PC-9 (cell line): ENCODE measurements around the gene CAV1. TPM values are rescaled to one million over a fixed set of nuclear protein-coding genes. Genes with fewer than 3 reads are reported as not detected.

Source experiments
- BruUV-seq: library from RNA; stranded (reverse); fragments of 400-500 nt; replicated peaks from 2 replicates; lab custom pipeline; 2021; lab: Mats Ljungman, UMichigan
- CTCF ChIA-PET: fragments of 300-600 bp; sonication (Branson Sonifier 250); formaldehyde crosslinking; loops from one replicate; lab custom pipeline; 2022; ENCODE audit warnings: antibody characterized with exemption; lab: Charles Lee
- POLR2A ChIA-PET: fragments of 300-600 bp; sonication (Branson Sonifier 250); formaldehyde crosslinking; loops from one replicate; lab custom pipeline; 2022; ENCODE audit warnings: antibody characterized with exemption; ENCODE audit not compliant: unreplicated experiment; lab: Charles Lee
- DNase-seq, 2 experiments: peaks; one replicate each; pipeline versions ENCODE4 v3.0.0 to v3.0.0-alpha.2; 2015 to 2022; ENCODE audit warnings: mixed read lengths in 1 of 2
- H2AFZ ChIP-seq: fragments of 200-600 bp; sonication (generic); 2 replicates; pipeline ENCODE4 v1.8.1; 2017; ENCODE audit warnings: antibody characterized with exemption
- H3F3A ChIP-seq: fragments of 200-600 bp; sonication (generic); 2 replicates; pipeline ENCODE4 v1.8.1; 2017; ENCODE audit warnings: antibody characterized with exemption, mild to moderate bottlenecking, low read depth; ENCODE audit not compliant: insufficient read depth
- H3K27ac ChIP-seq: fragments of 200-600 bp; sonication (generic); 2 replicates; pipeline ENCODE4 v1.6.1; 2016; ENCODE audit warnings: mixed run types
- H3K27me3 ChIP-seq: fragments of 200-600 bp; sonication (generic); 2 replicates; pipeline ENCODE4 v1.6.1; 2016; ENCODE audit warnings: low read depth, mixed run types; ENCODE audit not compliant: insufficient read depth
- H3K36me3 ChIP-seq: fragments of 200-600 bp; sonication (generic); 2 replicates; pipeline ENCODE4 v1.6.1; 2016; ENCODE audit warnings: low read depth, mixed run types
- H3K4me1 ChIP-seq: fragments of 200-600 bp; sonication (generic); replicated peaks from 2 replicates; pipeline ENCODE4 v1.6.1; 2016; ENCODE audit warnings: mixed run types; ENCODE audit not compliant: insufficient read depth
- H3K4me2 ChIP-seq: fragments of 200-600 bp; sonication (generic); 2 replicates; pipeline ENCODE4 v1.6.1; 2017; ENCODE audit warnings: mixed run types
- H3K4me3 ChIP-seq: fragments of 200-600 bp; sonication (generic); 2 replicates; pipeline ENCODE4 v1.6.1; 2016; ENCODE audit warnings: mixed run types
- H3K79me2 ChIP-seq: fragments of 200-600 bp; sonication (generic); 2 replicates; pipeline ENCODE4 v1.6.1; 2017; ENCODE audit warnings: low read depth, mixed run types
- H3K9me2 ChIP-seq: fragments of 200-600 bp; sonication (generic); 2 replicates; pipeline ENCODE4 v1.8.1; 2017; ENCODE audit warnings: mild to moderate bottlenecking; ENCODE audit not compliant: insufficient read depth
- H3K9me3 ChIP-seq: fragments of 200-600 bp; sonication (generic); 2 replicates; pipeline ENCODE4 v1.8.1; 2016; ENCODE audit warnings: low read depth; ENCODE audit not compliant: insufficient read depth
- H4K20me1 ChIP-seq: fragments of 200-600 bp; sonication (generic); 2 replicates; pipeline ENCODE4 v1.8.1; 2017; ENCODE audit not compliant: insufficient read depth
- CTCF ChIP-seq: fragments of 200-600 bp; sonication (generic); conservative IDR thresholded peaks from 2 replicates; pipeline ENCODE4 v1.6.1; 2017; ENCODE audit warnings: mixed run types, antibody characterized with exemption, mild to moderate bottlenecking, moderate library complexity
- EZH2 ChIP-seq: fragments of 200-600 bp; sonication (generic); IDR thresholded peaks from 2 replicates; pipeline ENCODE4 v1.8.0; 2017; ENCODE audit warnings: antibody characterized with exemption, low read depth
- intact Hi-C: fragments of 100-400 bp; cut with micrococcal nuclease; formaldehyde crosslinking; loops from one replicate; pipeline ENCODE4 v1.10.0; 2022; ENCODE audit not compliant: unreplicated experiment
- total RNA-seq: library from RNA; stranded (reverse); gene quantifications from 2 replicates; pipeline ENCODE4 v1.2.3, GENCODE V29; 2021

CAV1 gene
- total RNA-seq, 1 experiment from 2014 or later: 1,077 TPM

- ChIA-PET POLR2A (no interaction called here), CTCF (no interaction called here)
- Histone ChIP-seq H3K27me3 (no peaks in the 10 kb centered on the region), H3K79me2 (no peaks in the 10 kb centered on the region), H3K27ac (no peak overlapping the region), H4K20me1 (no peaks in the 10 kb centered on the region), H3K36me3 (no peaks in the 10 kb centered on the region), H3K4me3 (no peak overlapping the region), H3K9me2 (no peaks in the 10 kb centered on the region), H2AFZ (no peak overlapping the region), H3K9me3 (no peaks in the 10 kb centered on the region), H3F3A (no peaks in the 10 kb centered on the region), H3K4me2 (no peak overlapping the region), H3K4me1 (no peaks in the 10 kb centered on the region)
- intact Hi-C loops: no loop called here
- TF ChIP-seq CTCF: no peak
- no peak for TF ChIP-seq EZH2
- no peak for DNase-seq
- no TSS peak for BruUV-seq
Measured at GRCh38 chr7:116595063-116595462, 70.2 kb downstream of the CAV1 start.

GRCh38 chr7:116597384-116597783 lies 72.5 kb downstream of the CAV1 start:
- CTCF ChIA-PET: no interaction called here
- no TSS peak for BruUV-seq

GRCh38 chr7:116598278-116598677 lies 73.4 kb downstream of the CAV1 start:
- H3K4me2 ChIP-seq: no peak overlapping the region
- no peak overlapping the region for H3K4me3 ChIP-seq
- no peaks in the 10 kb centered on the region for H3F3A ChIP-seq
- ChIA-PET POLR2A (no interaction called here), CTCF (no interaction called here)
- H3K27ac ChIP-seq: no peak overlapping the region
- no peak for DNase-seq
- no peaks in the 10 kb centered on the region for H3K4me1 ChIP-seq
- no peaks in the 10 kb centered on the region for H3K9me3 ChIP-seq
- no peaks in the 10 kb centered on the region for H3K36me3 ChIP-seq
- no TSS peak for BruUV-seq
- no peaks in the 10 kb centered on the region for H4K20me1 ChIP-seq
- no peaks in the 10 kb centered on the region for H3K9me2 ChIP-seq
- intact Hi-C loops: no loop called here
- TF ChIP-seq EZH2: no peak
- no peak for TF ChIP-seq CTCF
- no peaks in the 10 kb centered on the region for H3K79me2 ChIP-seq
- no peak overlapping the region for H2AFZ ChIP-seq
- no peaks in the 10 kb centered on the region for H3K27me3 ChIP-seq

More at GRCh38 chr7:116597384-116597783, 72.5 kb downstream of the CAV1 start:
- H4K20me1 ChIP-seq: no peaks in the 10 kb centered on the region
- intact Hi-C loops: no loop called here
- no peaks in the 10 kb centered on the region for H3K4me1 ChIP-seq
- no peaks in the 10 kb centered on the region for H3K27me3 ChIP-seq
- POLR2A ChIA-PET: interaction anchor here (0.5 to 0.7 kb wide), 2 partner anchors 8 to 175 kb away, joined by 3 read pairs; no protein-coding TSS in a partner anchor
- no peak overlapping the region for H3K27ac ChIP-seq
- H3F3A ChIP-seq: no peaks in the 10 kb centered on the region
- no peaks in the 10 kb centered on the region for H3K79me2 ChIP-seq
- DNase-seq: no peak
- no peak for TF ChIP-seq EZH2
- TF ChIP-seq CTCF: no peak
- H3K4me2 ChIP-seq: no peak overlapping the region
- H3K4me3 ChIP-seq: no peak overlapping the region
- H3K36me3 ChIP-seq: no peaks in the 10 kb centered on the region
- H3K9me2 ChIP-seq: no peaks in the 10 kb centered on the region
- no peak overlapping the region; the same call in 1 of the 2 replicates for H2AFZ ChIP-seq
- no peaks in the 10 kb centered on the region for H3K9me3 ChIP-seq
